GM12892 (cell line): ENCODE measurements around the gene DUOX2.

Source experiments
- POLR2A ChIP-seq: IDR thresholded peaks from 2 replicates; pipeline ENCODE4 v1.6.1; 2011; ENCODE audit warnings: low read depth, low read length, control low read depth
- POLR2AphosphoS5 ChIP-seq: IDR thresholded peaks from 2 replicates; pipeline ENCODE4 v1.6.1; 2011; ENCODE audit warnings: low read depth, low read length, control low read depth
- TAF1 ChIP-seq: IDR thresholded peaks from 2 replicates; pipeline ENCODE4 v1.6.1; 2011; ENCODE audit warnings: low read depth, mild to moderate bottlenecking, control low read depth, low read length, borderline replicate concordance

GRCh38 chr15:45157974-45158373 lies 44.0 kb upstream of the DUOX2 start:
- no peak for TF ChIP-seq POLR2AphosphoS5
- TF ChIP-seq TAF1 = no peak
- no peak for TF ChIP-seq POLR2A
